Suprapubic skin (tissue), 4 donors: ENCODE results near the gene EPN1. TPM values are rescaled to one million over a fixed set of nuclear protein-coding genes. Genes with fewer than 3 reads are reported as not detected.

ENCODE experiments used
- DNase-seq, 2 donors: peaks; one replicate each; pipeline ENCODE4 v3.0.0-alpha.2; 2019; ENCODE audit warnings: low spot score in 2 of 2
- H3K27ac ChIP-seq: fragments of 200-600 bp; sonication (generic); one replicate; pipeline ENCODE4 v1.5.1; 2019
- H3K27me3 ChIP-seq: fragments of 200-600 bp; sonication (generic); one replicate; pipeline ENCODE4 v1.5.1; 2019
- H3K36me3 ChIP-seq: fragments of 200-600 bp; sonication (generic); one replicate; pipeline ENCODE4 v1.5.1; 2019
- H3K4me1 ChIP-seq: fragments of 200-600 bp; sonication (generic); one replicate; pipeline ENCODE4 v1.5.1; 2019
- H3K4me3 ChIP-seq: fragments of 200-600 bp; sonication (generic); one replicate; pipeline ENCODE4 v1.5.1; 2019; ENCODE audit warnings: mild to moderate bottlenecking
- H3K9me3 ChIP-seq: fragments of 200-600 bp; sonication (generic); one replicate; pipeline ENCODE4 v1.5.1; 2019
- CTCF ChIP-seq, 2 donors: fragments of 200-600 bp in 1 of 2; fragments of 450-650 bp in 1 of 2; sonication (generic) in 1 of 2; IDR thresholded peaks; one replicate each; pipeline ENCODE4 v1.5.1; 2016 to 2019; ENCODE audit warnings: antibody characterized with exemption in 2 of 2, mild to moderate bottlenecking in 1 of 2, moderate library complexity in 1 of 2
- EP300 ChIP-seq: sonication (generic); formaldehyde crosslinking; IDR thresholded peaks from one replicate; pipeline ENCODE4 v1.6.1; 2017; ENCODE audit warnings: antibody characterized with exemption
- POLR2A ChIP-seq, 2 donors: fragments of 450-650 bp; IDR thresholded peaks; one replicate each; pipeline ENCODE4 v1.6.1; 2017; ENCODE audit warnings: antibody characterized with exemption in 2 of 2, mild to moderate bottlenecking in 2 of 2, moderate library complexity in 2 of 2
- POLR2AphosphoS5 ChIP-seq, 3 donors: sonication (generic); formaldehyde crosslinking; IDR thresholded peaks; one replicate each; pipeline ENCODE4 v1.6.1; 2017; ENCODE audit warnings: antibody characterized with exemption in 3 of 3
- WGBS: methylation state at CpG from one replicate; pipeline ENCODE4 v1.1.5; 2018; 5-methylcytosine and 5-hydroxymethylcytosine counted together
- total RNA-seq, 4 donors: library from RNA; depleted of rRNA; stranded (reverse); fragments of >200 nt; gene quantifications; one replicate each; pipeline ENCODE4 v1.1.0, GENCODE V29; 2016

Gene EPN1
- total RNA-seq, 4 donors from 2014 or later: 80.1 to 104 (median 82.9) TPM

DNA sequence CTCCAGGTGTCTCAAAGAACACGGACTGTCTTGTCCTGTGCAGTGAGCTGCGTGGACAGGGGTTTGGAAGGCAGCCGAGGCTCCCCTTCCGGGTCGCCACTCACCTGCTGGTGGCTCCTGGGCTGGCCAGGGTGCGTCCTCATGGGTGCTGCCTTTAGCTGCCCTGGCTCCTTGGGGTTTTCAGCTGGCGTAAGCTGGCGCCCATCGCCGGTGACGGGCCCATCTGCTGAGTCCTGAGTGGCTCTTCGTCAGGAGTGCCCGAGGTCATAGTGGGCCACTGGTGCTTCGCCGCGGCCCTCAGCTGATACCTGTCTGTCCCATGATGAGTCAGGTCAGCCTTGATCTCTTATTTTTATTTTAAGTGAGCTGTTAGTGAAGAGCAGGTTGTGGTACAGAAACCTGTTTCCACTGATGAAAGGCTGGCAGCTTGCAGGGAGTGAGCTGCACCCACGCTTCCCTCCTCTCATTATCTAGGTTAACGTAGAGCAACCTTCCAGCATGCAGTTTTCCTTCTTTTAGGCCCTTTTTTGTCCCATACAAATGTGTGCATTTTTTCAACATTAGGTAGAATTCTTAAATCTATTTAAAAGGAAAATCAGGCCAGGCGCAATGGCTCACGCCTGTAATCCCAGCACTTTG, 18.4 kb downstream of the EPN1 start:
- no peak for TF ChIP-seq POLR2AphosphoS5 (IDR thresholded peaks at IDR 0.05)
- no peak for TF ChIP-seq POLR2A (IDR thresholded peaks at IDR 0.05)
- TF ChIP-seq CTCF (IDR thresholded peaks at IDR 0.05): no peak
- no peak for TF ChIP-seq EP300
- no peak for DNase-seq
- Histone ChIP-seq H3K4me1 (no peaks in the 10 kb centered on the region), H3K27ac (no peak overlapping the region), H3K4me3 (no peak overlapping the region), H3K27me3 (no peaks in the 10 kb centered on the region), H3K36me3 (peaks cover 96% of the 10 kb centered on the region), H3K9me3 (no peaks in the 10 kb centered on the region)
- 88% methylated on average over 13 of the region's 20 CpGs for WGBS

GRCh38 chr19:55694241-55694655, 19.2 kb downstream of the EPN1 start:
- Histone ChIP-seq H3K4me3 (no peak overlapping the region), H3K27me3 (no peaks in the 10 kb centered on the region), H3K9me3 (no peaks in the 10 kb centered on the region), H3K4me1 (no peaks in the 10 kb centered on the region), H3K36me3 (peaks cover 96% of the 10 kb centered on the region), H3K27ac (no peak overlapping the region)
- 86% methylated on average over 12 of the region's 15 CpGs for WGBS
- DNase-seq: no peak
- TF ChIP-seq POLR2A (IDR thresholded peaks at IDR 0.05) (no peak), EP300 (no peak), POLR2AphosphoS5 (IDR thresholded peaks at IDR 0.05) (no peak), CTCF (IDR thresholded peaks at IDR 0.05) (no peak)

GRCh38 chr19:55694656-55695491, 19.8 kb downstream of the EPN1 start:
- Histone ChIP-seq H3K9me3 (no peaks in the 10 kb centered on the region), H3K27ac (no peak overlapping the region), H3K36me3 (peaks cover 89% of the 10 kb centered on the region), H3K27me3 (no peaks in the 10 kb centered on the region), H3K4me3 (no peak overlapping the region), H3K4me1 (no peaks in the 10 kb centered on the region)
- TF ChIP-seq CTCF (IDR thresholded peaks at IDR 0.05): no peak
- TF ChIP-seq POLR2AphosphoS5 (IDR thresholded peaks at IDR 0.05): no peak
- TF ChIP-seq EP300: no peak
- no peak for TF ChIP-seq POLR2A (IDR thresholded peaks at IDR 0.05)
- 92% methylated on average over 16 of the region's 37 CpGs for WGBS
- peak in 1 of 2 donors; percentile 50 for DNase-seq

- Histone ChIP-seq H3K27ac (no peak overlapping the region), H3K9me3 (no peaks in the 10 kb centered on the region), H3K36me3 (peaks cover 89% of the 10 kb centered on the region), H3K27me3 (no peaks in the 10 kb centered on the region), H3K4me3 (no peak overlapping the region), H3K4me1 (no peaks in the 10 kb centered on the region)
- DNase-seq: peak; percentile 54 to 57
- WGBS: 88% methylated on average over 9 of the region's 23 CpGs
- no peak for TF ChIP-seq EP300
- no peak for TF ChIP-seq CTCF (IDR thresholded peaks at IDR 0.05)
- TF ChIP-seq POLR2A (IDR thresholded peaks at IDR 0.05): no peak
- TF ChIP-seq POLR2AphosphoS5 (IDR thresholded peaks at IDR 0.05): no peak
These were observed 20.7 kb downstream of the EPN1 start for GRCh38 chr19:55695511-55696290.
